Ramos (cell line): ENCODE measurements around the gene PLIN3.
"Not testable (repeated sequence)": the region's sequence is repeated elsewhere in the genome, so short reads cannot be mapped to it uniquely, and the experiment has no call there.

Experiments used
- in situ Hi-C: fragments of 300-500 bp; cut with MboI; formaldehyde crosslinking; loops from one replicate; pipeline ENCODE4 v1.14.3; 2022; ENCODE audit warnings: low sequenced_read_pairs; ENCODE audit not compliant: unreplicated experiment

The PLIN3 gene, protein sequence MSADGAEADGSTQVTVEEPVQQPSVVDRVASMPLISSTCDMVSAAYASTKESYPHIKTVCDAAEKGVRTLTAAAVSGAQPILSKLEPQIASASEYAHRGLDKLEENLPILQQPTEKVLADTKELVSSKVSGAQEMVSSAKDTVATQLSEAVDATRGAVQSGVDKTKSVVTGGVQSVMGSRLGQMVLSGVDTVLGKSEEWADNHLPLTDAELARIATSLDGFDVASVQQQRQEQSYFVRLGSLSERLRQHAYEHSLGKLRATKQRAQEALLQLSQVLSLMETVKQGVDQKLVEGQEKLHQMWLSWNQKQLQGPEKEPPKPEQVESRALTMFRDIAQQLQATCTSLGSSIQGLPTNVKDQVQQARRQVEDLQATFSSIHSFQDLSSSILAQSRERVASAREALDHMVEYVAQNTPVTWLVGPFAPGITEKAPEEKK

DNA sequence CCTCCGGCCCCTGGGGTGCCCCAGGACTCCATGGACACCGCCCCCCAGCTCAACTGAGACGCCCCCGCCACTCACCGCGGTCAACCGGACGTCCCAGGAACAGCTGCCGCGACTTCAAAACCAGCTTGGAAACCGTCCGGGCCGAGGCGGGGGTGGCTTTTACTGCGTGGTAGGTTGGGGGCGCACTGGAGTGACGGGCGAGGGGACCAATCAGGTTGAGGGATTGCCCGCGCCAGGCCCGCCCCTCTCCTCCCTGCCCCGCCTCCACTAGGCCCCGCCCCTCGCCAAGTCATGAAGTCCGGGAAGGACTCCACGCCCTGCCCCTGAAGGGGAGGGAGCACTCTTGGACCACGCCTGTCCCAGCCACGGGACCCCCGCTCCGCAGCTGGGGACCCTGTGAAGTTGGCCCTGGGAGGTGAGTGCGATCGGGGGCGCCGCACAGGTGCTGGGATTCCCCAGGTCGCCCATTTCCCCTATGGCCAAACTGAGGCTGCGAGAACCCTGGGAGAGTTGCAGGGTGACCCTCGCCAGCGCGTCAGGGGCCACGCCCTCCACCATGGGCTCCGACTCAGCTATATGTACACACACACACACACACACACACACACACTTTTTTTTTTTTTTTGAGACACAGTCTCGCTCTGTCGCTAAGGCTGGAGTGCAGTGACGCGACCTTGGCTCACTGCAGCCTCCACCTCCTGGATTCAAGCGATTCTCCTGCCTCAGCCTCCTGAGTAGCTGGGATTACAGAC, at the start of gene PLIN3:
Gene PLIN3 (minus strand): TSS at position 134 of the 752 bp plus-strand sequence. CDS start 6,273 bp downstream, outside the sequence.
- in situ Hi-C loops, result no loop called here

DNA sequence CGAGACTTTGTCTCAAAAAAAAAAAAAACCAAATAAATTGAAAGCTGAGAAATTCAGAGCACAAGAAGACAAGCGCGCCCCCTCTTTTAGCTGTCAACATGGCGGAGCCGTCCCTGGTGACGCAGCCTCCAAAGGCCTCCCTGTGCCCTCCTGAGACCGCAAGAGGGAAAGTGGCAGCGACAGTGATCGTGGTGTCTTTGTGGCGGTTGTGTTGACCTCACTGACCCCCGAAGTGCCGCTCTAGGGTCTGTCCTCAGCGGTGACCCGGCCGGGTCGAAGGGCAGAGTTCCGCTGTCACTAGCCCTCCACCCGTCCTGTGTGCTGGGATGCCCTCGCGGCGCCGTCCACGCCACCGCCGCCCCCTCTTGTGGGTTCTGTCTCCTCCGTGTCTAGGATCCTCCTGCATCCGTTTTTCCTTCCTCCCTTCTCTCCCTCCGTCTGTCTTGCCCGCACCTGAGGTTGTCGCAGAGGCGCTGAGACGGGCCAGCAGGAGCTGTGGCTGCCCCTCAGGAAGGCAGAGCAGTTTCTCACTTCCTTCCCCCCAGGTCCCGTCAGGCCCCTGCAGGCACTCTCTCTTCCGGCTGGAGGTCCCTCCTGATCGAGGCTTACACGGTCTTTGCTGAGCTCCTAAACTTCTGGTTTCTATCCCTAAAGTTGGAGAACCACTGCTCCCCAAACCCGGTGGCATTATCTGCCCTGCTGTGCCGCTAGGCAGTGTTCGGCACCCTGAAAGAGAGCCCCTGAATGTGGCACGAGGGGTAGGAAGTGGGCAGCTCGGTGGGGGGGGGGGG, 49.0 kb upstream of the PLIN3 start:
- in situ Hi-C loops, result loop anchor here (10.0 kb wide), 1 partner anchor 102 kb away; no protein-coding TSS in a partner anchor

DNA sequence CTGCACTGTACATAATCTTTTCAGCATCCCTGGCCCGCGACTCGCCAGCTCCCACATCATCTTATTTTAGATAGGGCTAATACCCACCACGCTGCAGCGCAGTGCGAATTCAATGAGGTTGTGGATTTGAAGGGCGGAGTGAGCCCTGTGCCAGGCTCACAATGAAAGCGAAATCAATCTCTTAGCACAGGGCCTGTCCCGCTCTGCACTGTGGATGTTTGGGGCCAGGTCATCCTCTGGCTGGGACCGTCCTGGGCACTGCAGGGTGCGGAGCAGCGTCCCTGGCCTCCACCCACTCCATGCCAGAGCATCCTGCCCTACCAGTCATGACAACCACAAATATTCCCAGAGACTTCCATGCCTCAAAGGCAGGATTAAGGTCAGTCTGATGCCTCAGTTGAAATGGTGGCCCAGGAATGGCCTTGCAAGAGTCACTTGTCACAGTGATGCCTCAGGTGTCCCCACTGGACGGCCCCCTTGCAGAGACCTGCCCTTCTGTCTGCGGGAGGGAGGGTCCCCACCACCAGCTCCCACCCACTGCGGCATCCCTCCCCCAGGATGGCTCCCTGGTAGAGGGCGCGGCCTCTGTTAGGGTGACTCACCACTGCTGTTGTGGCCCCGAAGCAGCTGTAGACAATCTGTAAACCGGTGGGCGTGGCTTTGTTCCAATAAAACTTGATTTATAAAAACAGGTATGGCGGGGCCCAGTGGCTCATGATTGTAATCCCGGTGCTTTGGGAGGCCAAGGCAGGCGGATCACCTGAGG, 47.5 kb upstream of the PLIN3 start:
- in situ Hi-C loops, result loop anchor here (5.0 to 10.0 kb wide), 2 partner anchors 43 to 100 kb away; no protein-coding TSS in a partner anchor

DNA sequence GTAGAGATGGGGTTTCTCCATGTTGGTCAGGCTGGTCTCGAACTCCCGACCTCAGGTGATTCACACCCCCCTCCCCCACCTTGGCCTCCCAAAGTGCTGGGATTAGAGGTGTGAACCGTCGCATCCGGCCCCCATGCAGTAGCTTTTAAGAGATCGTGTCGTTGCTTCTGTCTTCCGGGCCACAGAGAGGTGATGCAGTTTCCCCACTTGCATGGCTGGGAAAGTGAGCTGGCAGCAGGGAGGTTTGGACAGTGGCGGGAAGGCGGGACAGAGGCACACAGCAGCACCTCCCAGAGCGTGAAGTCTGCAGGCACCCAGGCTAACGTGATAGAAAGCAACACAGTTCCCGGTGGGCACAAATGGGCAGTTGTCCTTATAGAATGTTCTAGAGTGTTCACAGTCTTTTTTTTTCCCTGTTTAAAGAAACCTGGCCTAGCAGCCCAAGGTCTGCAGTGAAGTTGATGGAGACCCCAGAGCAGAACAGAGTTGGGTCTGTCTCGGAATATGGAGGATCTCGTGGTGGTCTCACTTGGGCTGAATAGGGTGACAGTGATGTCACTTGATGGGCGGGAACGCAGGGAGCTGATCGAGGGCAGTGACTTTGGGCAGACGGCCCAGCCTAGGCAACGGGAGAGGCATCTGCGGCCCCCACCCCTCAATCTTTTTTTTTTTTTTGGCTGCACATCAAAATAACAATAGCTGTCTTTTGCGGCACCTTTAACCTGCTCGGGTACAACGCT, 46.7 kb upstream of the PLIN3 start:
- in situ Hi-C loops, result loop anchor here (5.0 to 10.0 kb wide), 2 partner anchors 42 to 99 kb away; no protein-coding TSS in a partner anchor

DNA sequence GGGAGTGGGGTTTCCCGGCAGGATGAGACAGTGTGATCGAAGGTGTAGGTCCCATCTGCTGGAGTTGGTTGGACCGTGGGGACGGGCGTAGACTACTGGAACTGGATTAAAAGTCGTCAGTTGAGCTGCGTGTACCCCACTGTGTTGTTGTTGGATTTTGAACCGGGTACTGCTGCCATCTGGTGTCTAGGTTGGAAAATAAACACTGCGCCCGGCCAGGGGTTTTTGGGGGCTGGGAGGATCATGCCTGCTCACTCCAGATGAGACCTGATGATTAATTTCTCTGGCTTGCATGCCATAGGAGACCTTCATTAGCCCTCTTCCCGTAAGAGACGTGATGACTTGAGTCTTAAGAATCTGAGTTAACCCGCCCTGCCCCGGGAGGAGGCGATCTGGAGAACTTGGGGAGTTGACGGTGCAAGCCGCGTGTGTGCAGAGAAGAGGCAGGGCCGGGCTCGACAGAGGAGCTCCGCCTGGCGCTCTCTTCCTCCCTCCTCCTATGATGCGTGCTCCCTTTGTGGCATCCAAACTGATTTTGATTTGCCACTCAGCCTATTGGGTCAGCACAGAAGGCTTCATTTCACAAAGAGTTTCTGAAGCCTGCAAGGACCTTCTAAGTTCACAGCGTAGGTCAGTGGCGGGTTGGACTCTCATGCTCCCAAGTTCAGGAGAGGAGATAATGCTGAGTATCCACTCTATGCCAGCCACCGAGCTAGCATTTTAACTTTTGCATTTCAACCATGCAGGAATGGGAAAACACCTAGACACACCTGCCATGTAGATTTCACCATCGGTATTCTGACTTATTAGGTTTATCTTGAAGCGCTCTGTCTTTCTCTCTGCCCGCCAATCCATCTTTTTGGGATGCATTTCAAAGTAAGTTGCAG, 44.6 kb upstream of the PLIN3 start:
- in situ Hi-C loops, result loop anchor here (5.0 to 10.0 kb wide), 2 partner anchors 40 to 97 kb away; no protein-coding TSS in a partner anchor

DNA sequence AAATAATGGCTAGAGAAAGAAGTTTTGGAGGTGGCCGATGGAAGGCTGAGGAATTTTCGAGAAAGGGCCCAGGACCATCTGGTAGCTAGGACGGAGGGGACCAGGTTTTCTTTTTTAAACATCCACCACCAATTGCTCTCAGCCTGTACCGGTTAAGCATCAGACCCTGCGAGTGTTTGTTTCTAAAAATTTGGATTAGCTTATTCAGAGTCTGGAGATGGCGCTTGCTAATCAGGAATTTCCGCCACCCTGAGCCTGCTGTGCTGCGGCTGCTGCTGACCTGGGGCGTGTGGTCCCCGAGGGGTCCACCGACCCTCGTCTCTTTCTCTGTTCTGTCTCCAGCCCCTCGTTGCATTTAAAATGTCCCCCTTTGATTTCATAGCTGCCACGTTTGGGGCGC, 43.8 kb upstream of the PLIN3 start:
- in situ Hi-C loops, result loop anchor here (5.0 to 10.0 kb wide), 2 partner anchors 39 to 97 kb away; no protein-coding TSS in a partner anchor

DNA sequence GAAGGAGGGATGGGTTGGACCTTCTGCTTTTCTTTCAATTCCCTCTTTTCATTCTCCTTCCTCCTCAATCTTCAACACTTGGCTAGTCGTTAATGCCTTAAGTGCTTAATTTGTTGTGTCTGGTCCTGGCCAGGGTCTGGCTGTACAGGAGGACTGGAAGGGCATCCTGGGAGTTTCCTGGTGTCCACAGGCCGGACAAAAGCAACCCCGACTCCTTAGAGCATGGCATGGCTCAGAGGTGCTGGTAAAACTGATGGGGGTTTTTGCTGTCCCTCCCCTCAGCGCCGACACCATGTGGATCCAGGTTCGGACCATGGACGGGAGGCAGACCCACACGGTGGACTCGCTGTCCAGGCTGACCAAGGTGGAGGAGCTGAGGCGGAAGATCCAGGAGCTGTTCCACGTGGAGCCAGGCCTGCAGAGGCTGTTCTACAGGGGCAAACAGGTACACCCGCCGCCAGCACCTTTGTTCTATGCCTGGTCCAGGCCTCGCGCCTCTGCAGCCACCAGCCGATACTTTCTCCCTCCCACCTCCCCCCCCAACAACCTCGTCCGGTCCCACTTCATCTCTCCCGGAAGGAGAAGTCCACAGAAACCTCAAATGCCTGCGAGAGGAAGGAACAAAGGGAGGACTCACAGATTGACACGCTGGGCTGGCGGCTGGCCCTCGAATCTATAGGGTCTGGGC, 43.3 kb upstream of the PLIN3 start:
- in situ Hi-C loops, result loop anchor here (5.0 to 10.0 kb wide), 2 partner anchors 38 to 96 kb away; no protein-coding TSS in a partner anchor

DNA sequence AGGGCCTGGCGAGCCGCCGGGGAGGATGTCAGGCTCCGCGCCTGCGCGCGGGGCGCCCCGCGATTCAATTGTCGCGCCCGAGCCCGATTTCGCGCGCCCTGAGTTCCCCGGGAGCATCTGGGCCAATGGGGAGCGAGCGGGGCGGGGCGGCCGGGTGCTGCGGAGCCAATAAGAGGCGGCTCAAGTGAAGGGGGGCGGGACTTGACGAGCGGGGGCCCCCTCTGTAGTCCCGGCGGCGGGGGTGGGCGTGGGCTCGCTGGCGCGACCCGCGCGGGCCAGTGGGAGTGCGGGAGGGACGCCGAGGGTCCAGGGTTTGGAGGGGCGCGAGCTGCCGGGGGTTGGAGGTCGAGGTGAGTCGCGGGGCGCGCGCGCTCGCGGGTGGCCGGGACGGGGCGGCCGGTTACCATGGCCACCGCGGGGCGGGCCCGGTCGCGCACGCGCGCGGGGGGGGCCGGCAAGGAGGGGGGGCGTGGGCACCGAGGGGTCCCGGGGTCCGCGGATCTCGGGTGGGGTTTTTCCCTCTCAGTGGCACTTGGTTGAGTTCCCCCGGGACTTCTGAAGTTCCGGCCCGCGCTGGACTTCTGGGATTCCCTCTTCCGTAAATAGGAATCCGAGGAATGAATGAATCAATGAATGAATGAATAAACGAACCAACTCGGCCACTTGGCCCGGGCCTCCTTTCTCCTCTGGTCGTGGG, 42.6 kb upstream of the PLIN3 start:
- in situ Hi-C loops, result loop anchor here (5.0 to 10.0 kb wide), 2 partner anchors 38 to 95 kb away; no protein-coding TSS in a partner anchor

DNA sequence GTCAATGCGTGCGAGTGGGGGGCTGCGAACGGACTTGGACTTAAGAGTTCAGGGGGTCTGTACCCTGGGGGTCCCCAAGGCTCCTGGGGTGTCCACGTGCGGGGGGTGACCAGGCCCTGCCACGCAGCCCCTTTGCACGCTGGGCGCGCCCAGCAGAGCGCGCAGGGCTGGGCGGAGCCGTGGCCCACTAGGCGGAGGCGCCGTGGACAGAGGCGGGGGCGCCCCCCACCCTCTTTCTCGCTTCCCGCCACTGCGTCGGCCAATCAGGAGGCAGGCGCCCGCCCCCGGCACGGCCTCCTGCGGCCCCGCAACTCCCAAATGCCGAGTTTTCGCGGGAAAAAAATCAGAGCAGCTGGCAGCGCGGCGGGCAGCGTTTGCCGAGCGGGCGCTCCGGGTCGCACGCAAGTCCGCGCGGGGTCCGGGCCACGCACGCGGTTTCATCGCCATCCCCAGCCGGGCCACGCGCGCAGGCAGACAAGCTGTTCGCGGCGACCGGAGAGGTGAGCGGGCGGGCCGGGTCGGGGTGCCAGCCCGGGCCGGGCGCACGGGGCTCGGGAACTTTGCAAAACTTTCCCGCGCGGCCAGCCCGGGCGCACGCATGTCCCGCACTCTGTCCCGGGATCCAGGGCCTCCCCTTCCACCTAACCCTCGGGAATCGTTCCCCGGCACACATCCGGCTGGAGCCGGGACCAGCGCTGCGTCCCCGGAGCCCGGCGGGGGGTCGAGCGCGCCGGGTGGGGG, 41.9 kb upstream of the PLIN3 start, which contains the start of gene UHRF1:
Gene UHRF1 (plus strand): TSS at position 346 of the 741 bp plus-strand sequence. CDS start 1,385 bp downstream, outside the sequence.
- in situ Hi-C loops, result no loop called here

DNA sequence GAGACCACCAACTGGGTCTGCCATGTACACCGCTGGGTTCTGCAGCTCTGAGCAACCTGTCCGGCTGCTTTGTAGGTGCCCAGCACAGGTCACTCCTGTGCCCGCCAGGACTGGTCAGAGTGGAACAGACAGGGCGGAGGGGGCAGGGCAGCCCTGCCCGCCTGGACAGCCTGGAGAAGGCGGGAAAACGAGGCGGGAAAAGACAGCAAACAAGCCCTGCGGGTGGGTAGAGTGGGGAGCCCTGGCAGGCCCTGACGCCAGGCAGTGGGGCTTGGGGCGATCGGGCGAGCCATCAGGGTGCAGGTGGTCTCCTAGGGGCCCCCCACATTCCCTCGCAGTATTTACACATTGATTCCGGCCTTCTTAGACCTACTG, 41.3 kb upstream of the PLIN3 start:
- in situ Hi-C loops, result no loop called here

DNA sequence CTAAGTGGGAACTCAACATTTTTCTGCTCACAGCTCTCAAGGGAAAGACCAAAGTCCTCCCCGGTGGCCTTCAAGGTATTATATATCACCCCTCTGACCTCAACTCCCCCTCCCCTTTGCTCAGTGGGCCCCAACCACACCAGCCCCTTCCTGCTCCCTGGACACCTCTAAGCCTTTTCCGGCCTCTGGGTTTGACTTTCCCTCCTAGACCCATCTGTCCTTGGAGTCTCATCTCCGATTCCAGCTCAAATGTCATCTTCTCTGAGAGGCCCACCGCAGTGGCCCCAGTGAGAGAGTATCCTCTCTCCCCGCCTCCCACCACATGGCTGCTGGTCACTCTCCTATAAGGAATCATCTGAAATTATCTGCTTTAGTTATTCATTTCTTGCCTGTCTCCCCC, 40.9 kb upstream of the PLIN3 start:
- in situ Hi-C loops, result no loop called here

DNA sequence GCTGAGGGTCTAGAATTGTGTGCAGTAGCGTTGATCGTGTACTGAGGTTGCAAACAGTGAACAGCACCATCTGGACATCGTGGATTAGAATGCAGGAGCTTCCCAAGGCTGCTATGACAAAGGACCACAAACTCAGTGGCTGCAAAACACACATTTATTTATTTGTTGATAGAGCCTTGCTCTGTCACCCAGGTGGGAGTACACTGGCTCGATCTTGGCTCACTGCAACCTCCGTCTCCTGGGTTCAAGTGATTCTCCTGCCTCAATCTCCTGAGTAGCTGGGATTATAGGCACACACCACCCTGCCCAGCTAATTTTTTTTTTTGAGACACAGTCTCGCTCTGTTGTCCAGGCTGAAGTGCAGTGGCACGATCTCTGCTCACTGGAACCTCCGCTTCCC, 39.5 kb upstream of the PLIN3 start:
- in situ Hi-C loops, result no loop called here

DNA sequence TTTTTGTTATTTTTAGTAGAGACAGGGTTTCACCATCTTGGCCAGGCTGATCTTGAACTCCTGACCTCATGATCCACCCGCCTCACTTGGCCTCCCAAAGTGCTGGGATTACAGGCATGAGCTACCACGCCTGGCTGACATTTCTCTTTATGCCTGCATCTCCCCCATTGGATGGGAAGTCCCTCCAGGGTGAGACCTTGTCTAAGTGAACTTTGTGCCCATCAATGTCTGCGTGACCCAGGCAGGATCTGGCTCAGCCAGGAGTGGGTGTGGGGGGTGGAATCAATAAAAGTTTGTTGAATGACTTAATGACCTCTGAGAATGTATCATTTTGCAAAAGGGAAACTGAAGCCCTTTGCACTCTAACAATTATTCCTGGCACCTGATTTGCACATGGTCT, 37.0 kb upstream of the PLIN3 start:
- in situ Hi-C loops, result no loop called here

DNA sequence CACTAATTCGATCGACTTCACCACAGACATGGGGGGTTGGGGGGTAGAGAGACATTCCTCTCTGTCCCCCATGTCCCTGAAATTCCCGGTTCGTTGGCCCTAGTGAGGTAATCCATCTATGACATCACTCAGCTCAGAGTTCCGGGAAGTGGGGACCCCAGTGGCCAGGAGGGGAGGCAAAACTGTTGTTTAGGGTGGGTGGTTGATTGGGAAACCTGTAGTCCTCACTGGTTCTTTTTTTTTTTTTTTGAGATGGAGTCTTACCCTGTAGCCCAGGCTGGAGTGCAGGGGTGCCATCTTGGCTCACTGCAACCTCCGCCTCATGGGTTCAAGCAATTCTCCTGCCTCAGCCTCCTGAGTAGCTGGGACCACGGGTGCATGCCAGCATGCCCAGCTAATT, 35.3 kb upstream of the PLIN3 start, which contains the start of gene ARRDC5:
Gene ARRDC5 (minus strand): TSS at position 101 of the 400 bp plus-strand sequence. CDS start 71 bp downstream, at position 30.
- in situ Hi-C loops, result no loop called here

DNA sequence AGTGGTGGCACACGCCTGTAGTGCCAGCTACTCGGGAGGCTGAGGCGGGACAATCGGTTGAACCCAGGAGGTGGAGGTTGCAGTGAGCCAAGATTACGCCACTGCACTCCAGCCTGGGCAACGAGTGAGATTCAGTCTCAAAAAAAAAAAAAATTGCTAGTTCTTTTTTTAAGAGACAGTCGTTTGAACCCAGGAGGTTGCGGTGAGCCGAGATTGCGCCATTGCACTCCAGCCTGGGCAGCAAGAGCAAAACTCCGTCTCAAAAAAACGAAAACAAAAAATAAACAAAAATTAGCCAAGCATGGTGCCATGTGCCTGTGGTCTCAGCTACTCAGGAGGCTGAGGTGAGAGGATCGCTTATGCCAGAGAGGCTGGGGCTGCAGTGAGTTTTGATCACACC, 33.4 kb upstream of the PLIN3 start:
- in situ Hi-C loops, result not testable (repeated sequence)

DNA sequence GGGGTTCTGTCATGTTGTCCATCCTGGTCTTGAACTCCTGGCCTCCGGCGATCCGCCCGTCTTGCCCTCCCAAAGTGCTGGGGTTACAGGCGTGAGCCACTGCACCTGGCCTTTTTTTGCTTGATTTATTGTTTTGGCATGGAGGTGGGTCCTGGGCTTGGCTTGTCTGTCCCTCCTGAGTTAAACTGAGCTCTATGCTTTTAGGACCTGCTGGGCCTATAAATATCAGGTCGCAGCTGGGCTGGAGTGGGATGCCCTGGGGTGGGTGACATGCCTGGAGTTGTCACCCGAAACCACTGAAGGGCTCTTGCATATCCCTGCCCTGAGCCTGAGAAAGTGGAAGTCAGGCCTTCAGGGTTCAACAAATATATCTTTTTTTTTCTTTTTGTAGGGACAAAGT, 29.7 kb upstream of the PLIN3 start:
- in situ Hi-C loops, result no loop called here
